Panc1 (cell line): Measurements from ENCODE around the gene TRIM23. TPM values are rescaled to one million over a fixed set of nuclear protein-coding genes. Genes with fewer than 3 reads are reported as not detected.

Experiments
- ATAC-seq: fragments of 200-7000 bp; cut with Tn5 transposase; 2 replicates; pipeline ENCODE4 v1.9.1; 2020; ENCODE audit warnings: mild to moderate bottlenecking, moderate library complexity
- BruUV-seq: library from RNA; stranded (reverse); fragments of 400-500 nt; replicated peaks from 2 replicates; lab custom pipeline; 2021; lab: Mats Ljungman, UMichigan
- CTCF ChIA-PET: fragments of 300-600 bp; sonication (Branson Sonifier 250); formaldehyde crosslinking; loops from one replicate; lab custom pipeline; 2022; ENCODE audit warnings: antibody characterized with exemption; lab: Charles Lee
- POLR2A ChIA-PET: fragments of 300-600 bp; sonication (Branson Sonifier 250); formaldehyde crosslinking; loops from one replicate; lab custom pipeline; 2022; ENCODE audit warnings: antibody characterized with exemption; lab: Charles Lee
- DNase-seq: peaks from one replicate; pipeline ENCODE4 v3.0.0-alpha.2; 2010; ENCODE audit warnings: low read depth, low spot score
- H3K27ac ChIP-seq: 2 replicates; pipeline ENCODE4 v1.5.1; 2011; ENCODE audit warnings: mild to moderate bottlenecking, low read length, inconsistent platforms
- H3K27me3 ChIP-seq: fragments of 200-500 bp; sonication (Bioruptor generic); 2 replicates; pipeline ENCODE4 v1.6.0; 2014; ENCODE audit warnings: low read length, inconsistent platforms; ENCODE audit not compliant: control insufficient read depth, insufficient read depth
- H3K36me3 ChIP-seq: fragments of 200-500 bp; sonication (Bioruptor generic); 2 replicates; pipeline ENCODE4 v1.5.1; 2014; ENCODE audit warnings: inconsistent platforms, mild to moderate bottlenecking, low read length, moderate library complexity; ENCODE audit not compliant: control insufficient read depth, insufficient read depth
- H3K4me1 ChIP-seq: 2 replicates; pipeline ENCODE4 v1.5.1; 2011; ENCODE audit warnings: inconsistent platforms, mild to moderate bottlenecking, low read length, moderate library complexity; ENCODE audit not compliant: control insufficient read depth, insufficient read depth
- H3K4me3 ChIP-seq, 2 experiments: 2 replicates each; pipeline ENCODE4 v1.5.1; 2011 to 2012; ENCODE audit warnings: low read depth in 2 of 2, low read length in 2 of 2, mild to moderate bottlenecking in 2 of 2, inconsistent platforms in 1 of 2, moderate library complexity in 1 of 2
- H3K9me3 ChIP-seq: fragments of 200-500 bp; sonication (Bioruptor generic); 2 replicates; pipeline ENCODE4 v1.5.1; 2014; ENCODE audit warnings: low read depth, mild to moderate bottlenecking, inconsistent platforms, low read length, moderate library complexity; ENCODE audit not compliant: control insufficient read depth, insufficient read depth
- CTCF ChIP-seq: fragments of 450-650 bp; IDR thresholded peaks from 2 replicates; pipeline ENCODE4 v1.5.1; 2017; ENCODE audit warnings: mild to moderate bottlenecking
- POLR2AphosphoS5 ChIP-seq: IDR thresholded peaks from 2 replicates; pipeline ENCODE4 v1.6.1; 2012; ENCODE audit warnings: mild to moderate bottlenecking, low read depth, low read length, moderate library complexity
- SIN3A ChIP-seq: IDR thresholded peaks from 2 replicates; pipeline ENCODE4 v1.6.1; 2012; ENCODE audit warnings: low read depth, mild to moderate bottlenecking, low read length, moderate library complexity, borderline replicate concordance; ENCODE audit not compliant: insufficient read depth
- in situ Hi-C: cut with HindIII; loops from 2 replicates; pipeline ENCODE4 v1.10.0; 2016; ENCODE audit warnings: low sequenced_read_pairs, low pct_unique_long_range_greater_than_20kb
- intact Hi-C: fragments of 100-400 bp; cut with micrococcal nuclease; formaldehyde crosslinking; loops from one replicate; pipeline ENCODE4 v1.10.0; 2022; ENCODE audit not compliant: unreplicated experiment
- total RNA-seq: library from RNA; stranded (reverse); gene quantifications from one replicate; pipeline ENCODE4 v1.2.1, GENCODE V29; 2021; ENCODE audit not compliant: unreplicated experiment
- TF ChIP-seq, protein P1 (sequence below), 2 experiments: IDR thresholded peaks; 2 replicates each; pipeline ENCODE4 v1.6.1; 2011 to 2012; ENCODE audit warnings: low read depth in 2 of 2, control low read depth in 1 of 2, low read length in 1 of 2, mild to moderate bottlenecking in 1 of 2, moderate library complexity in 1 of 2; ENCODE audit not compliant: insufficient read depth in 1 of 2

Gene TRIM23
- total RNA-seq, 1 experiment from 2014 or later = 12.6 TPM

DNA sequence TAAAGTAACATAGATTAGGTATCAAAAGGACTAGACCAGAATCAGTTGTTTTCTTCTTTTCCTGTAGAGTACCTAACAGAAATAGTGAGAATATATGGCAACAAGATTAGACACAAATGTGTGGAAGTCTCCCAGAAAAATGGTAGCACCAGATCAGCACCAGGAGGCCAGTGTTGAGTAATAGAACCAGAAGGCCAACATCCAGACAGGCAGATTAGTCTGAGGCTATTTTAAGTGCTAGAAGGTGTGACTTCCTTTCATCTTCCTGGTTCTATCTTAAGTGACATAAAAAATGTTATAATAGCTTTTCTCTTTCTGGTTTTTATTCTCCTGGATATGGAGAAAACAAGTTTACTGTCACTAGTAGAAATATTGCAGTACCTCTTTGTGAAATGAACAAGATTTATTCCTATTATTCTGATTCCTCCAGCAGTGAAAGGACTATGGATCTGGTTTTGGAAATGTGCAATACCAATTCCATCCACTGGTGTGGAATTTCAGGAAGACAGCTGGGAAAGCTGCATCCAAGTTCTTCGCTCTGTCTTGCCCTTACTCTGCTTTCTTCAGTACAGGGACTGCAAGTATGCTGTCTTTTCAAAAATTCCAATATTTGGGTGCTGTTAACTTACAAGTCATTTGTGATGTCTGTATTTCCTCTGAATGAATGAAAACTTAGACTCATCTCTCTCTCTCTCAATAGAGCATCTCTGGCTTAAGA lies 39.8 kb upstream of the TRIM23 start:
- no peak overlapping the region for H3K4me3 ChIP-seq
- H3K9me3 ChIP-seq = no peaks in the 10 kb centered on the region
- no TSS peak for BruUV-seq
- peaks cover 3% of the 10 kb centered on the region; the same call in 1 of the 2 replicates for H3K36me3 ChIP-seq
- DNase-seq (peak; percentile 18), ATAC-seq (peak; percentile 71; the same call in 1 of the 2 replicates)
- intact Hi-C loops (no loop called here), in situ Hi-C loops (no loop called here)
- CTCF ChIA-PET = no interaction called here
- no peak overlapping the region for H3K27ac ChIP-seq
- no peaks in the 10 kb centered on the region for H3K27me3 ChIP-seq
- POLR2A ChIA-PET = no interaction called here
- no peaks in the 10 kb centered on the region for H3K4me1 ChIP-seq
- peak; percentile 55; the same call in 1 of the 2 replicates for TF ChIP-seq CTCF
- TF ChIP-seq SIN3A = no peak

DNA sequence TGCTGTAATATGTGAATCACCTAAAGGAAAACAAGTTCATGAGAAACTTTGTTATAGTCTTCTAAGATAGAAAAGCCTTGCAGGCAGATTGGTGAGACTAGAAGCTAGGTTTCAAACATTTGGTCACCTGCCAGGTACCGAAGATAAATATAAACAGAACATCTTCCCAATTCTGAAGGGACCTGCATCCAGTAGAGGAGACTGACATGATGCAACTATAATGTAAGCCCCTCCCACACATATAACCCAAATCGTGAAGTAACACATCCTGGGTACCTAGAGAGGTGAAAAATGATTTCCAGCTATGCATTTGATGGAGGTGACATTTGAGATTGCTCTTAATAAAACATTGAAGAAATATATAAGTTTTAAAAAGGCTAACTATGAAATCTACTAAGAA lies 30.6 kb upstream of the TRIM23 start:
- Histone ChIP-seq H3K4me3 (no peak overlapping the region), H3K4me1 (no peaks in the 10 kb centered on the region), H3K27ac (no peak overlapping the region), H3K36me3 (no peaks in the 10 kb centered on the region), H3K9me3 (no peaks in the 10 kb centered on the region), H3K27me3 (no peaks in the 10 kb centered on the region)
- CTCF ChIA-PET = no interaction called here
- TF ChIP-seq SIN3A (no peak), CTCF (no peak), POLR2AphosphoS5 (no peak)
- TF ChIP-seq, protein P1, sequence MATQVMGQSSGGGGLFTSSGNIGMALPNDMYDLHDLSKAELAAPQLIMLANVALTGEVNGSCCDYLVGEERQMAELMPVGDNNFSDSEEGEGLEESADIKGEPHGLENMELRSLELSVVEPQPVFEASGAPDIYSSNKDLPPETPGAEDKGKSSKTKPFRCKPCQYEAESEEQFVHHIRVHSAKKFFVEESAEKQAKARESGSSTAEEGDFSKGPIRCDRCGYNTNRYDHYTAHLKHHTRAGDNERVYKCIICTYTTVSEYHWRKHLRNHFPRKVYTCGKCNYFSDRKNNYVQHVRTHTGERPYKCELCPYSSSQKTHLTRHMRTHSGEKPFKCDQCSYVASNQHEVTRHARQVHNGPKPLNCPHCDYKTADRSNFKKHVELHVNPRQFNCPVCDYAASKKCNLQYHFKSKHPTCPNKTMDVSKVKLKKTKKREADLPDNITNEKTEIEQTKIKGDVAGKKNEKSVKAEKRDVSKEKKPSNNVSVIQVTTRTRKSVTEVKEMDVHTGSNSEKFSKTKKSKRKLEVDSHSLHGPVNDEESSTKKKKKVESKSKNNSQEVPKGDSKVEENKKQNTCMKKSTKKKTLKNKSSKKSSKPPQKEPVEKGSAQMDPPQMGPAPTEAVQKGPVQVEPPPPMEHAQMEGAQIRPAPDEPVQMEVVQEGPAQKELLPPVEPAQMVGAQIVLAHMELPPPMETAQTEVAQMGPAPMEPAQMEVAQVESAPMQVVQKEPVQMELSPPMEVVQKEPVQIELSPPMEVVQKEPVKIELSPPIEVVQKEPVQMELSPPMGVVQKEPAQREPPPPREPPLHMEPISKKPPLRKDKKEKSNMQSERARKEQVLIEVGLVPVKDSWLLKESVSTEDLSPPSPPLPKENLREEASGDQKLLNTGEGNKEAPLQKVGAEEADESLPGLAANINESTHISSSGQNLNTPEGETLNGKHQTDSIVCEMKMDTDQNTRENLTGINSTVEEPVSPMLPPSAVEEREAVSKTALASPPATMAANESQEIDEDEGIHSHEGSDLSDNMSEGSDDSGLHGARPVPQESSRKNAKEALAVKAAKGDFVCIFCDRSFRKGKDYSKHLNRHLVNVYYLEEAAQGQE (IDR thresholded peaks at IDR 0.05; ENCODE audit: insufficient read depth in 1 of 2, low read depth in 2 of 2, low read length in 1 of 2) = no peak
- in situ Hi-C loops (no loop called here), intact Hi-C loops (no loop called here)
- POLR2A ChIA-PET = no interaction called here
- BruUV-seq = no TSS peak
- DNase-seq (no peak), ATAC-seq (no peak)
